GM20431 (cell line): ENCODE data around the gene NXPH3.

Experiments
- in situ Hi-C: fragments of 300-500 bp; cut with MseI, MboI; formaldehyde crosslinking; loops from one replicate; pipeline ENCODE4 v1.15.0; 2020; ENCODE audit warnings: low sequenced_read_pairs; ENCODE audit not compliant: unreplicated experiment

NXPH3 gene

DNA sequence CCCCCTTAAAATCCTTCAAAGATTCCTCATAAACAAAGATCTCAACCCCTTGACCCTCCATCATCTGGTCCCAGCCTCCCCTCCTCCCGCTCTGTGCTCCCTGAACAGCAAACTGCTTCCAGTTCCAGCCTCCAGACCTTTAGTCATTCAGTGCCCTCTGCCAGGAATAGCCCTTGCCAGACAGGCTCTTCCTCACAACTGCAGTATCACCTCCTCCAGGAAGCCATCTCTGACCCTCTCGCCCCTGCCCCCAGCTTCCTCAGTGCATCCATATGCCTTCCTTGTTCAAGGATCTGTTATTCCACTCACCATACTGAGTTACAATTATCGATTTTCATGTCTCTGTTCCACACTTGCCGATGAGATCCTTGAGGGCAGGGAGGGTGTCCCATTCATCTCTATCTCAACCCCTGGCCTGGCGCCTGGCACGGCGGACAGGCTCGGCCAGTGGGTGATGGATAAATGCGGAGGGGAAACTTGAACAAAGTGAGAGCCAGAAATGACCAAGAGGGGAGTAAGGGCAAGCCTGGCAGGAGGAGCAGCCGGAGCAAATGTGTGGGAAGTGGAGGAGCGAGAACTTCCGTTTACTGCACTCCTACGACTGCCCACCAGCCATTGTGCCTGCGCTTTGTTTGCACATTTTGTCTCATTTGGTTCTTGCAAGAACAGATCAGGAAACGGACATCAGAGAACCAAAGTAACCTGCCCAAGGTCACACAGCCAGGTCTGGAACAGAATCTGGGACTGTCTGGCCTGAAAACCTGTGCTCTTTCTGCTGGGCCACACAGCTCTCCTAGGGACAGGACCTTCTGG, 2.0 kb upstream of the NXPH3 start:
- in situ Hi-C loops: loop anchor here (5.0 to 25.0 kb wide), 3 partner anchors 124 to 414 kb away; partner anchors contain the start of gene DLX3

DNA sequence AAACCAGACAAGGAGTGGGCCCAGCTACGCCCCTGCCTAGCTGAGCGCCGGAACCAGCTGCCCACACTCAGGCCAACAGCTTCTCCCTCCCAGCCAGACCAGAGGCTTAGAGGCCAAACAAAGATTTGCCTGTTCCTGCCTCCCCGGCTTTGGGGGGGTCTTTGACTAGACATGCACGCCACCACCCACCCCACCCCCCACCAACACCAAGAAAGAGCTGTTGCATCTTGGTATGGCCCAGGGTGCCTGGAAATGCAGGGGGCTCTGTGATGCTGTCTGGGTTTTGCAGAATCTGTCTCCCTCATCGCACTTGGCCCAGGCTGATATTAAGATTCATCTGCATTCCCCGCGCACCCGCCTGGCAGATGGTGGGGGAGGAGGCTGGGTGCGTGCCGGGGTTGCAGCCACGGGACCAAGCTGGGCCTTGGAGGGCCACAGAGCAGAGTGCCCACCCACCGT, 1.3 kb upstream of the NXPH3 start:
- in situ Hi-C loops: loop anchor here (5.0 to 25.0 kb wide), 3 partner anchors 123 to 413 kb away; partner anchors contain the start of gene DLX3

DNA sequence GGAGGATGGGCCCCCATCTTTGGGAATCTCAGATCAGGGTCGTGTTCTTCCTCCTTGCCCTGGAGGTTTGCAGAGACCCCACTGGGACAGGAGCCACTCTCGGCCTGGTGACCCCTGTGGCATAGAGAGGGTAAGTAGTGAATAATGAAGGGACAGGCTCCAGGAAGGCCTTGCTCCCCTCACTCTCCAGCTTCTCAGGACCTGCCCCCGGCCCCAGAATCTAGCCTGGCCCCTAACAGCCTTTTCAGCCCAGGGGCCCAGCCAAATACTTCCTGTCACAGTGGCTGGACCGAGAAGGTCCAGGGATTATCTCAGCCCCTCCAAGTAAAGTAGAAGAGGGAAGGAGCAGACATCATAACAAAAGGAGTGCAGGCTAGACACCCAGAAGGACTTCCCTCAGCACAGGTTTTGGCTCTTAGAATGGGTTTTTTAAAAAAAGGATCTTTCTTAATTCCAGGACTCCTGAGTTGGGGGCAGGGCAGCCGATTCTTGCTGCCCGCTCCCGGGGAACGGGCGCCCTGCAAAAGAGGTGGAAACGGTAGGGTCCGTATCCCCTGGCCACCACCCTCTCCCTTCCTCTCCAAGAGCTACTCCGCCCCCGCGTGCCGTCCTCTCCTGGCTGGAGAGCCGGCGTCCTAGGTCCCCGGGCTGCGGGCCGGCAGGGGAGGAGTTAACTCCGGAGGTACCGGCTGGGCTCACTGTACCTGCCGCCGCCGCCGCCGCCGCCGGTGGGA, 559 bp upstream of the NXPH3 start:
- in situ Hi-C loops: loop anchor here (5.0 to 25.0 kb wide), 3 partner anchors 122 to 412 kb away; partner anchors contain the start of gene DLX3

DNA sequence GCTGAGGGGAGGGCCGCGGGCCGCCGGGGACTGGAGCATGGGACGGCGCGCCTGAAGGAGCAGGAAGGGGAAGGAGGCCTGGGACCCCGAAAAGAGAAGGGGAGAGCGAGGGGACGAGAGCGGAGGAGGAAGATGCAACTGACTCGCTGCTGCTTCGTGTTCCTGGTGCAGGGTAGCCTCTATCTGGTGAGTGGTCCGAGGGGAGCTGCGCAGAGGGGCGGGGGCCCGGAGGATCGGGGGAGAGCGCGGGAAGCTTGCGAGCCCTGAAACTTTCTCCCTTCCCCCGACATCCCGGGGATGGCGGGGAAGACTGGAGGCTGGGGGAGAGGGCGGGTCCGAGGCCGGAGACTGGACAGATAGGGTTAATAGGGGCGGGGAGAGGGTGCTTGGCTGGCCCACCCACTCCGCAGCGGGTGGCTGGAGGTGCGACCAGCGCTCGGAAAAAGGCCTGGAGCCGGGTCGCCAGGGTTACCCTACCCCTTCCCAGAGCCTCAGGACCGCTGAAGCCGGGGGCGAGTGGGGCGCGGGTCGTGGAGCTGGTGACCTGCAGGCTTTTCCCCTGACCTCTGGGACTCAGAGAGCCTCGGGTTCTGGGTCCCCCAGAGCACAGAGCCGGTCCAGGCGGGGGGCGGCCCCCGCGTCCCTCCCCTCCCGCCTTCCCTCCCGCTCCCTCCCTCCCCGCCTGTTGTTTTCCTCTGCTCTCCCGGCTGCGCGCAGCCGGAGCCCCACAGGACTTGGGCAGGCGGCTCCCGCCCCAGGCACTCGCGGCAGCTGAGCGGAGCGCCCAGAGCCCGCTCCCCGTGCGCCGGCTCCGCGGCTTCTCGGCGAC, 631 bp downstream of the NXPH3 start:
- in situ Hi-C loops: no loop called here

DNA sequence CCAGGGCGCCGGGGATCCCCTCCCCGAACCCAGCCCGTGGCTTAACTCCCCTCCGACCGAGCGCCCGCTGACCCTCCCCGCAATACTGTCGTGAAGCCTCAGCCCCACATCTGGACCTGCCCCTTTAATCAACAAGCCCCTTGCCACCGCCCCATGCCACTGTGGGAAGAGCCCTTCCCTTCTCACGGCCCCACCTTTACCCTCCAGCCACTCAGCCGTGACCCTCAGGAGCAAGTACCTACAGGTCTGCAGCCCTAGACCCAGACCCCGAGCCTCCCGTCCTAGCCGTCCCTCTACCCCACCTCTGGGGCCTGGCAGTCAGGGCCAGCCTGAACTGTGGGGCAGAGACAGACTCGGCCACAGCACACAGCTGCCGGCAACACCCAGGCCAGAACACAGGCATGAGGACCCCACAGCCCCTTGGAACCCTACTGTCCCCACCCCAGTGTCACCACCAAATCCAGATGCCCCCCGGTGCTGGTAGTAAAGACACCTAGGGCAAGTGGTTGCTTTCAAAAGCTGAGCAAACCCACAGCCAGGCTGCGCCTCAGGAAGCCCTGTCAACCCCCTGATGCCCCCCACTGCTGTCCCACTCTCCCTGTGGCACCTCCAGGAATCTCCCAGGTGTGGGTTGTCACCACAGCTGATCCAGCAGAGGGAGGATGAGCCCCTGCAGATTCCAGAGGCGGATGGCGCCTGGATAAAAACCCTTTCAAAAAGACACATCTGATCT, 1.4 kb downstream of the NXPH3 start:
- in situ Hi-C loops: no loop called here

DNA sequence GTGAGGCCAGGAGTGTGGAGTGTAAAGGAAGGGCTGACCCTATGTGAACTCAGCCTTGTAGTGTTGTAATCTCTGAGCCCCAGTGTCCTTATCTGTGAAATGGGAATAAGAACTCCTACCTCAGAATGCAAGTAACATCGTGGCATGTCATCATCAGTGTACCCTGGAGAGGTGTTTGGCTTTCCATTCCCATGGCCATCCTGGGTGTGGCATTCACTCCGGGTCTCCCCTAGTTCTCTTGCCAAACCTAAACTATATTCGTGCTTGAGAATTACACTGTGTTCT, 1.9 kb downstream of the NXPH3 start:
- in situ Hi-C loops: no loop called here

DNA sequence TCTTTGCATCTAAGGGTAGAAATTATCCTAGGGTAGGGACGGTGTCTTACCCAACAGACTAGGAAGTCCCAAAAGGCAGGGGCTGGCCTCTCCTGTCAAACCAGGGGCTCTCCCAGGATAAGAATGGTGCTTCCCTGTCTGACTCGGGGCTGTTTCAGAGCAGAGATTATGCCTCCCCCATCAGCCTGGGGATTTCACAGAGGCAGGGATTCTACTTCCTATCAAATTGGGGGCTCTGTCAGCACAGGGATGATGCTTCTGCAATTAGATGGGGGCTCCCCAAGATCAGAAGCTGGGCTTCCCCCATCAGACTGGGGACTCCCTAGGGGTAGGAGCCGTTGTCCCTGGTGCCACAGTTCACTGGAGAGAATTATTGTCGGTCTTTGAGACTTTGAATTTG, 2.3 kb downstream of the NXPH3 start:
- in situ Hi-C loops: no loop called here

DNA sequence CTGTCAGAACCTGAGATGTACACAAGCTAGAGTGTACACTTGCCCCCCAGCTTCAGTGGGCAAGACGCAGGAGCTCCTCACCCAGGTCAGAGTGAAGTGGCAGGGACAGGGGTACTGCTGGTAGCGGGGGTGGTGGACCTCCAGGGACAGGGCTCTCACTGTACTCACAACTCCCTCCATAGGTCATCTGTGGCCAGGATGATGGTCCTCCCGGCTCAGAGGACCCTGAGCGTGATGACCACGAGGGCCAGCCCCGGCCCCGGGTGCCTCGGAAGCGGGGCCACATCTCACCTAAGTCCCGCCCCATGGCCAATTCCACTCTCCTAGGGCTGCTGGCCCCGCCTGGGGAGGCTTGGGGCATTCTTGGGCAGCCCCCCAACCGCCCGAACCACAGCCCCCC, 2.7 kb downstream of the NXPH3 start:
- in situ Hi-C loops: no loop called here

DNA sequence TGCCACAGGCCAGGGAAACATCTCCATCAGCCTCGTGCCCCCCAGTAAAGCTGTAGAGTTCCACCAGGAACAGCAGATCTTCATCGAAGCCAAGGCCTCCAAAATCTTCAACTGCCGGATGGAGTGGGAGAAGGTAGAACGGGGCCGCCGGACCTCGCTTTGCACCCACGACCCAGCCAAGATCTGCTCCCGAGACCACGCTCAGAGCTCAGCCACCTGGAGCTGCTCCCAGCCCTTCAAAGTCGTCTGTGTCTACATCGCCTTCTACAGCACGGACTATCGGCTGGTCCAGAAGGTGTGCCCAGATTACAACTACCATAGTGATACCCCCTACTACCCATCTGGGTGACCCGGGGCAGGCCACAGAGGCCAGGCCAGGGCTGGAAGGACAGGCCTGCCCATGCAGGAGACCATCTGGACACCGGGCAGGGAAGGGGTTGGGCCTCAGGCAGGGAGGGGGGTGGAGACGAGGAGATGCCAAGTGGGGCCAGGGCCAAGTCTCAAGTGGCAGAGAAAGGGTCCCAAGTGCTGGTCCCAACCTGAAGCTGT, 3.4 kb downstream of the NXPH3 start:
- in situ Hi-C loops: no loop called here

DNA sequence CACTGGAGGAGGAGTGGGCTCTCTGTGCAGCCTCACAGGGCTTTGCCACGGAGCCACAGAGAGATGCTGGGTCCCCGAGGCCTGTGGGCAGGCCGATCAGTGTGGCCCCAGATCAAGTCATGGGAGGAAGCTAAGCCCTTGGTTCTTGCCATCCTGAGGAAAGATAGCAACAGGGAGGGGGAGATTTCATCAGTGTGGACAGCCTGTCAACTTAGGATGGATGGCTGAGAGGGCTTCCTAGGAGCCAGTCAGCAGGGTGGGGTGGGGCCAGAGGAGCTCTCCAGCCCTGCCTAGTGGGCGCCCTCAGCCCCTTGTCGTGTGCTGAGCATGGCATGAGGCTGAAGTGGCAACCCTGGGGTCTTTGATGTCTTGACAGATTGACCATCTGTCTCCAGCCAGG, 3.9 kb downstream of the NXPH3 start:
- in situ Hi-C loops: no loop called here

DNA sequence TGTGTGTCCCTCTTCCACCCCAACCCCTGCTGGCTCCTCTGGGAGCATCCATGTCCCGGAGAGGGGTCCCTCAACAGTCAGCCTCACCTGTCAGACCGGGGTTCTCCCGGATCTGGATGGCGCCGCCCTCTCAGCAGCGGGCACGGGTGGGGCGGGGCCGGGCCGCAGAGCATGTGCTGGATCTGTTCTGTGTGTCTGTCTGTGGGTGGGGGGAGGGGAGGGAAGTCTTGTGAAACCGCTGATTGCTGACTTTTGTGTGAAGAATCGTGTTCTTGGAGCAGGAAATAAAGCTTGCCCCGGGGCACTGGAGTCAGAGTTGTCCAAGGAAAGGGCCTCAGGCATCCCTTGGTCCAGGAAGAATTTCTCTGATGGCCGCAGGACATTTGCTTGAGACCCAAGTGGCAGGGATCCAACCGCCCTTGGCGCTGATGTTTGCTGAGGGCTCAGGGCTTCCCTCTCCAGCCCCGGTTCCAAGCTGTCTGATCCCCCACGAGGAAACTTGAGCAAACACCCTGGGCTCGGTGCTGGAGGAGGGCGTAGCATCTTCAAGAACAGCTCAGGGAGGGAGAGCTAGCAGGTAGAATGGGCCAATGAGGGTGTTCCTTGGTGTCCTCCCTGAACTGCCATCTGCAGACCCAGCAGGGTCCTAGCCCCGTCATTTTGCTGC, 4.5 kb downstream of the NXPH3 start:
- in situ Hi-C loops: no loop called here

DNA sequence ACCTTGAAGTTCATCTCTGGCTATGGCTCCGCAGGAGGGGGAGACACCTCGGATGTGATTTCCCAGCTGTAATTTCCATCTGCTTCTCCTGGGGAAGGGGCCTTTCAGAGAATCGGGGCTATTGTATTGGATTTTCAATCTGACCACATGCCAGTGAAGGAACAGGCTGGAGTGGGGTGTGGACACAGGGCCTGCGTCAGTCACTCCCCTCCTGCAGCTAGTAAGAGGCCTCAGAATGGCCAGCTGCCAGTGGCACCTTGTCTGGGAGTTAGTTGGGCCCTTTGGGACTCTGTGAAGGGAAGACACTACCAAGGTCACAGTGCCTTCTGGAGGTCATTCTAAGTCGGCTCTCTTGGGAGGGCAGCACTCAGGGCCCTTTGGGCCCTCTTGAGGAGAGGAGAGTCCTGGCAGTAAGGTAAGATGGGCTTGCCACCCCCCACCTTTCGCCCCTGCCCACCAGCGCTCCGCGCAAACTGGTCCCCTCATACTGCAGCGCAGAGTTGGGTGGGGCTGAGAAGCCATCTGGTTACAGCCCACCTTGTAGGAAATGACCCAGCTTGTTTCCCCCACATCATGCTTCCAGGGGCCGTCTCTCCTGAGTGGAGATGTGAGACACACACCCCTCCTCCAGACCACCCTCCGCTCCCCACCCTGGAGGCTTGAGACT, 5.4 kb downstream of the NXPH3 start:
- in situ Hi-C loops: no loop called here

DNA sequence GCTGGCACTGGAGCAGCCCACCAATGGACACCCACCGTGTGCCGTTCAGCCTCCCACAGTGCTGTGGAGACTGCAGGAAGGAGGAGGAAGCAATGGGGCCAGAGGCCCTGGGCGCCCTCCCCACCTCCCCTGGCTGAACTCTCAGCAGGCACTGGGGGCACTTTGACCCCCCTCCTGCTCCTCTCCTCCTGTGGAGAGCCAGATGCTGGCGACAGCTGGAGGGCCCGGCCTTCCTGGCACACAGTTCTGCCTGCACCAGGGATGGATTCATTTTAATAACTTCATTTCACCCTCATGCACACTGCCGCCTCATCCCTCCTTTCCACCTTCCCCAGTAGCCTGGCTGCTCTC, 6.0 kb downstream of the NXPH3 start:
- in situ Hi-C loops: no loop called here

DNA sequence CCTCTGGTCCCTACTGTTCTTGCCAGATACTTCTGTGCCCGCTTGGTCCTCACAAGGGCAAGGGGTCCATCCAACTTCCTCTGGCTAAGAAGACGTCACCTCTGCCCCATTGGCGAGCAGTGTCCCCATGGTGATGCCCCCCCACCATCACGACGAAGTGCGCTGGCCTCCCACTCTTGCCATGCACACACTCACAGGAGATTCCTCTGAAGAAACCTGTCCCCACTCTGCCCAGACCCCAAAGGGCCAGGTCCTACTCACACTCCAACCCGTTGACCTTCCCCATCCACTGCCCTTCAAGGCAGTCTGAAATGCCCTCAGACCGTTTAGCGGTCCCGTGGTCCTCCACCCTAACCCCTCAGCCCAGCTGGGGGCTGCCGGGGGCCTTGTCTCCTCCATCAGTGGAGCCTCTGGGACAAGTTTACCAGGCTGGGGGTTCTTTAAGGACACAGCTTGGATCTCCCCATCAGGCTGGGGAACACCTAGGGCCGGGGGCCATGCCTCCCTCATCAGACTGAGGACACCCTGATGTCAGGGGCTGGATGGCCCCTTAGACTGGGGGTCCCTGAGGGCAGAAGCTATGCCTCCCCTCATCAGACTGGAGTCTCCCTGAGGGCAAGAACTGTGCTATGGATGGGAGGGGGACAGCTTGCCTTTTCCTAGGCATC, 6.5 kb downstream of the NXPH3 start:
- in situ Hi-C loops: no loop called here

DNA sequence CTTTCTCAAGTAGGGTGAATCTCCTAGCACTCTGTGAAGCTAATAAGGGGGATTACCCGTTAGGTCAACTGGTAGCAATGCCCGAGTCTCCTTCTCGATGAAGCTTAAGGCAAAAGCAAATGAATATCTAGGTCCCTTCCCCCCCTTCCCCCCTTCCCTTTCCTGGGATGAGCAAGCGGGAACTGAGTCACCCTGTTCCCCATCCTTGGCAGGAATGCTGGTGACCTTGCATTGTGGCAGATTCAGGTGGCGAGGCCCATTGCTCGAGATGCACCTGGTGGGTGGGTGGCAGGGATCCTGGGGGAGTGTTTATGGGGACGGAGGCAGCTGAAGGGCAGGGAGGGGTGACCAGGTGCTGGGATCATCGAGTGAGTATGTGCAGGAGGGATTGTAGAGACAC, 7.1 kb downstream of the NXPH3 start:
- in situ Hi-C loops: no loop called here

DNA sequence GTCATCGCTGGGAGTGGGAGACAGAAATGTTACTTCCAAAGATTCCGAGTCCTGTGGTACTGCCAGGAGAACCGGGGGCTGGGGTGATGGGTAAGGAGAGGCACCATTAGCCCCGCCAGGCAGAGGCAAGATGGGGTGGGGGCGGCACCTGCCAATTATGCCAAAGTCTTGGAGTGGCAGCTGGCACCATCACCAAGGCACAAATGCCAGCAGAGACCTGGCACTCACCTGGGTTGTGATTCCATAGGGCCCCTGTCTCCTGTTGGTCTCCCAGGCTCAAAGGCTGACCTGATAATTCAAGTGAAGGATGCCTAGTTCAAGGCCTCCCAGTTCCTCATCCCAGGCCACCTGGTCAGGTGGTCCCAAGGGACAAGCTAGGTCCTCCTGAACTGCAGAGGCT, 7.6 kb downstream of the NXPH3 start:
- in situ Hi-C loops: no loop called here

DNA sequence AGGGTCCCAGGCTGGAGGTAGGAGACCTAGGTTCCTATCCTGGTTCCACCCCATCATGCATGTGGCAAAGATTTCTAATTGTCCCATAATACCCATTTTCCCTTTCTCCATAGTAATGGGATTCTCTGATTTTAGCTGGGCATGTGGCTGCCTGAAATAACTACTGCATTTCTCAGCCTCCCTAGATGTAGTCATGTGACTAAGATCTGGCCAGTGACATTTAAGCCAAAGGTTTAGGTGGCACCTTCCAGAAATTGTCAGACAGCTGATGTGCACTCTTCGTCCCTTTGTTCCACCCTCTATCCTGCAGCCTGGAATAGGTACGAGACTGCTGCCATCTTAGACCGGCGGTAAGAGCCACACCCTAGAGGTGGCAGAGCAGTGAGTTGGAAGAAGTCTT, 8.2 kb downstream of the NXPH3 start:
- in situ Hi-C loops: no loop called here

DNA sequence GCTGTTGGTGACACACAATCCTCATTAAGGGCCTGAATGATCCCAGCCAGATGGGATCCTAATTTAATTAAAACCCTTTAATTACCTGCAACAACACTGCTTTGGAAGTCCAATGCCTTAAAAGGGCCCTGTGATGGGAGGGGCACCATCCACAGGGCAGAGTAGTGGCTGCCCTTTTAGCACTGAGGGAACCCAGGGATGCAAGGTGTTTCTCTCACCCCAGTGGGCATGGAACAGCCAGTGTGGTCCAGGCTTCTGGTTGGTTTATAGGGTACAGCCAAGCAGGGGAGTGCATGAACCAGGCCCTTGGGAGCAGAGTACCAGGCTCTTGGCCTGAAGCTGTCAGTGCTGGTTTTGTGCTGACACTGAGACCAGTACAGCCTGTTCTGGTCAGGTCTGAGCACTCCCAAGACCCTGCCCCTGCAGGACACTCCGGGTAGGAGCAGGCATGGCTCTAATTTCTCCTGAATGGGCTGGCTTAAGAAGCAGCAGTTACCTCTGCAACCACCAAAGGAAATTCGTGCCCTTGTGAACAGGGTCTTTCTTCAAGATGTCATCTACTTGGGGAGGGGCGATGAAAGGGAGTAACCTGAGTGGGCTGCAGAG, 9.9 kb downstream of the NXPH3 start:
- in situ Hi-C loops: no loop called here
